AG09309 (cell line): ENCODE results near the gene SERPINH1.

ENCODE experiments used
- DNase-seq: peaks from one replicate; pipeline ENCODE4 v3.0.0-alpha.2; 2010; ENCODE audit warnings: low read depth
- H3K4me3 ChIP-seq: 2 replicates; pipeline ENCODE4 v1.5.1; 2011; ENCODE audit warnings: mild to moderate bottlenecking, low read depth, low read length, moderate library complexity; ENCODE audit not compliant: control insufficient read depth
- TF ChIP-seq, protein P1 (sequence below): IDR thresholded peaks from 2 replicates; pipeline ENCODE4 v1.5.1; 2011; ENCODE audit warnings: mild to moderate bottlenecking, low read depth, low read length, inconsistent platforms; ENCODE audit not compliant: insufficient read depth, control insufficient read depth; ENCODE audit errors: missing control alignments

Gene SERPINH1

DNA sequence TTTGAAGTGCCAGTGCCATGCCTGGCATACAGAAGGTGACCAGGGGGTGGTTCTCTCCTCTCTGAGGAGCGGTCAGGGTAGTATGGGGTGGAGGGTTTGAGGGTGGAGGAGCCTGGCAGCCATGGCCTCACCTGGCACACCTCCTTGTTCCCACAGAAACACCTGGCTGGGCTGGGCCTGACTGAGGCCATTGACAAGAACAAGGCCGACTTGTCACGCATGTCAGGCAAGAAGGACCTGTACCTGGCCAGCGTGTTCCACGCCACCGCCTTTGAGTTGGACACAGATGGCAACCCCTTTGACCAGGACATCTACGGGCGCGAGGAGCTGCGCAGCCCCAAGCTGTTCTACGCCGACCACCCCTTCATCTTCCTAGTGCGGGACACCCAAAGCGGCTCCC, 9.6 kb downstream of the SERPINH1 start:
- TF ChIP-seq, protein P1, sequence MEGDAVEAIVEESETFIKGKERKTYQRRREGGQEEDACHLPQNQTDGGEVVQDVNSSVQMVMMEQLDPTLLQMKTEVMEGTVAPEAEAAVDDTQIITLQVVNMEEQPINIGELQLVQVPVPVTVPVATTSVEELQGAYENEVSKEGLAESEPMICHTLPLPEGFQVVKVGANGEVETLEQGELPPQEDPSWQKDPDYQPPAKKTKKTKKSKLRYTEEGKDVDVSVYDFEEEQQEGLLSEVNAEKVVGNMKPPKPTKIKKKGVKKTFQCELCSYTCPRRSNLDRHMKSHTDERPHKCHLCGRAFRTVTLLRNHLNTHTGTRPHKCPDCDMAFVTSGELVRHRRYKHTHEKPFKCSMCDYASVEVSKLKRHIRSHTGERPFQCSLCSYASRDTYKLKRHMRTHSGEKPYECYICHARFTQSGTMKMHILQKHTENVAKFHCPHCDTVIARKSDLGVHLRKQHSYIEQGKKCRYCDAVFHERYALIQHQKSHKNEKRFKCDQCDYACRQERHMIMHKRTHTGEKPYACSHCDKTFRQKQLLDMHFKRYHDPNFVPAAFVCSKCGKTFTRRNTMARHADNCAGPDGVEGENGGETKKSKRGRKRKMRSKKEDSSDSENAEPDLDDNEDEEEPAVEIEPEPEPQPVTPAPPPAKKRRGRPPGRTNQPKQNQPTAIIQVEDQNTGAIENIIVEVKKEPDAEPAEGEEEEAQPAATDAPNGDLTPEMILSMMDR, result no peak
- no peak for DNase-seq
- H3K4me3 ChIP-seq, result no peak overlapping the region

DNA sequence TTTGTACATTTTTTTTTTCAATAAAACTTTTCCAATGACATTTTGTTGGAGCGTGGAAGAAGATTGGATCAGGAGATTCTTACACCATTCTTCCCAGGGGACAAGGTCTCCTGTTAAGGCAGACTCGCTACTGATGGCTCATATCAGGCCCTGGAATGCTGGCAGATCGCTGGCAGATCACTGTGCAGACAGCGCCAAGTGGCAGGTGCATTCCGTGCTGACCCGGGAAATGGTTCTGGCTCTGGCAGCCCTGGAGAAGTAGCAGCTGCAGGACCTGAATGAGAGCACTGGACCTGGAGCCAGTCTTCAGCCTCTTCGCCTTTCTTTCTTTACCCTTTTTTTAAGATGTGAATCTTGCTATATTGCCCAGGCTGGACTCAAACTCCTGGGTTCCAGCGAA, 10.7 kb downstream of the SERPINH1 start:
- no peak overlapping the region for H3K4me3 ChIP-seq
- TF ChIP-seq, protein P1, result no peak
- DNase-seq, result no peak

DNA sequence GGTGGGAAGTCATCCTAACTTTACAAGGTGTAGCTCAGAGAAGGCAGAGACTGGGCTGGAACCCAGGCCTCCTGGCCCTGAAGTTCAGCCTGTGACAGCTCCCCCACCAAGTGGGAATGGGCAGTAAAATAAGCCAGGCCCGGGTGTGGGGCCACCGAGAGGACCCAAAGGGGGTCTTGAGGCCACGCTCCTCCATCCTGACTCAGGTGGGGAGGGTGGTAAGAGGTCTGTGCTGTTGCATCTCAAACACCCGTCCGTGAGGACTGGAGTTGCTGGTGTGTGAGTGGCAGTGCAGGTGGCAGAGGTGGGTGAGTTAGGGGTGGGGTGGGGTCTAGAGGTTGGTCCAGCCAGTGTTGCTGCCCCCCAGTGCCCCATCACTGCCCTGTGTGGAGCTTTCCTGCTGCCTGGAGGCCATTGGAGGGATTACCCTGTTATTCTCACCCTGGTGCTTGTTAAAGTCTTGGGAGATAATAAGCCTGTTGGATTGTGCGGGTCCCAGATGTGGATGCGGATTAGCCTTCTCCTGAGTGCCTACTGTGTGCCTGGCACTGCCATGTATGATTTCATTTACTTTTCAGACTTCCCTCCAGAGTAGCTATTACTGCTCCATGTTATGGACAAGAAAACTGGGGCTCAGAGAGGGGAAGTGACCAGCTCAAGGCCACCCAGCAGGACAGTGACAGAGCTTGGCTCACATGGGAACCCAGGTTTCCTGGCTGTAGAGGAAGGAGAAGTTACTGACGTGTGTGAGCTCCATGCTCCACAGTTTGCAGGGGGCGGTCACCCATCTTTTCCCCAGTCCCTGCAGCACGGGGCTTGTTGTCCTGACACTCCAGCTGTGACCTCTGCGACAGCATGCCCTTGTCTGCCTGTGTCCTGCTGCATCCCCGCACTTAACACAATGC, 12.9 kb downstream of the SERPINH1 start:
- DNase-seq, result no peak
- no peak overlapping the region for H3K4me3 ChIP-seq
- TF ChIP-seq, protein P1, result peak; percentile 60

DNA sequence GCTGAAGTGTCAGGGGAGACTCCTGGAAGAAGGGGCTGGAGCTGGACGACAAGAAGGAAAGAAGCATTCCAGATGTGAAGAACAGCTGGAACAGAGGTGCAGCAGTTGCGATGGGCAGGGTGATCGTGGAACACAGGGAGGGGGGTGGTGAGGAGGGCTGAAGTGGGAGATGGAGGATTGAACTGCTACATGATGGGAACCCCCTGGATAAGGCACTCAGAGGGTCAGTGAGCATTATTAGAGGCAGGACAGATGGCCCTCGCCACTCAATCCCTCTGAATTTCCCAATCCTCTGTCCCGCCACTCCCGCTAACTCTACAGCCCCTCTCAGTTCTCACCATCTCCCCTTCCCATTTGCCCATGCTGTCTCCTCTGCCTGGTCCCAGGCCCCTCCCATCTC, 14.0 kb downstream of the SERPINH1 start:
- TF ChIP-seq, protein P1, result no peak
- DNase-seq, result no peak
- H3K4me3 ChIP-seq, result no peak overlapping the region

DNA sequence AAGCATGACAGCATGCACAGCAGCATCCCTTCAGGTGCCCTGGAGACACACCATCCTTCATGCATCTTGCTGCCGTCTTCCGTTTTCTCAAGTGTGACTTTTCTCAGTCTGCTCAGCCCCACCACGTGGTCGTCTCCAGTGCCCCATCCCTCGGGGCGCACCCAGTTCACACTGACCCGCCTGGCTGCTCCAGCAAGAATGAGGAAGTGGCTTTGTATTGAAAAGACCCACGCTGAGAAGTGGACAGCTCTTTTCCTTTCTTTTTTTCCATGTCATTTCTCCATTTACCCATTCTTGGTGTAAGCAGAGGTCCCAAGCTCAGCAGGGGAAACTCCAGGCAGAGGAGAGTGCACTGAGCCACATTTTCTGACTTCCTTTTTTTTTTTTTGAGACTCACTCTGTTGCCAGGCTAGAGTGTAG, 14.5 kb downstream of the SERPINH1 start:
- TF ChIP-seq, protein P1, result no peak
- no peak for DNase-seq
- H3K4me3 ChIP-seq, result no peak overlapping the region

DNA sequence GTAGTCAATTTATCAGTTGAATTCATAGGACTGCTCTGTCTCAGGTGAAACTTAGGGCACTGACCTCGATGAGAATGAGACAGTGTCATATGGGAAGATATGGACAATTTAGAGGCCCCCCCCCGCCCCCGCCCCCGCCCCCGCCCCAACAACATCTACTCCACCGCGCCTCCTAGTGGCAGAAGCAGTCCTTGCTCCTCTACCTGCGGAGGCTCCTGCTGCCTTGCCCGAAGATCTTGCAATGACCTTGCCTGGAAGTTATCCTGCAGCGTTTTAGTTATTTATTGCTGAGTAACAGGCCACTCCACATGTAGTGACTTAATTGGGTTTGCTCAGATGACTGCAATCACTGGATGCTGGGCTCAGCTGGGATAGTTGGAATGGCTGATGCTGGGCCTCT, 15.2 kb downstream of the SERPINH1 start:
- no peak for DNase-seq
- no peak overlapping the region for H3K4me3 ChIP-seq
- TF ChIP-seq, protein P1, result peak; percentile 59
